Left lung (tissue), 10 donors: ENCODE data around the gene DACT1. TPM values are rescaled to one million over a fixed set of nuclear protein-coding genes. Genes with fewer than 3 reads are reported as not detected.
A peak's percentile ranks its signal among the peaks of the same experiment; 100 is the strongest.

Experiments used
- ATAC-seq: fragments of 200-7000 bp; cut with Tn5 transposase; one replicate; pipeline ENCODE4 v1.9.1; 2020; ENCODE audit warnings: moderate library complexity
- DNase-seq, 4 donors: peaks; one replicate each; pipeline ENCODE4 v3.0.0-alpha.2; 2013 to 2020
- H3K27ac ChIP-seq, 2 donors: fragments of 200-600 bp; sonication (generic) in 1 of 2; one replicate each; pipeline versions ENCODE4 v1.5.0 to v1.8.0; 2020 to 2021
- H3K27me3 ChIP-seq, 2 donors: fragments of 200-600 bp; sonication (generic) in 1 of 2; one replicate each; pipeline versions ENCODE4 v1.5.0 to v1.8.0; 2020 to 2021
- H3K36me3 ChIP-seq, 2 donors: fragments of 200-600 bp; sonication (generic) in 1 of 2; one replicate each; pipeline versions ENCODE4 v1.5.0 to v1.8.0; 2020 to 2021
- H3K4me1 ChIP-seq, 2 donors: fragments of 200-600 bp; one replicate each; pipeline ENCODE4 v1.8.0; 2021
- H3K4me3 ChIP-seq, 2 donors: fragments of 200-600 bp; sonication (generic) in 1 of 2; one replicate each; pipeline versions ENCODE4 v1.5.0 to v1.8.0; 2020 to 2021; ENCODE audit warnings: mild to moderate bottlenecking in 1 of 2
- H3K9me3 ChIP-seq, 2 donors: fragments of 200-600 bp; sonication (generic) in 1 of 2; one replicate each; pipeline versions ENCODE4 v1.5.0 to v1.8.0; 2020 to 2021
- intact Hi-C, 2 donors: fragments of 100-400 bp; cut with DNase I; formaldehyde crosslinking; loops; one replicate each; pipeline versions ENCODE4 v1.11.2 to v1.14.2; 2022
- polyA plus RNA-seq, 6 donors: library from polyadenylated mRNA; unstranded; fragments of 120-200 nt; gene quantifications; one replicate each; pipeline ENCODE4 v1.2.1, GENCODE V29; 2013; ENCODE audit not compliant: insufficient read length in 6 of 6
- total RNA-seq, 2 donors: library from RNA; stranded (reverse); fragmentation: NEBNext Ultra II Directional; extraction: Animal tissue kit (Norgen Biotek cat#: 25700); gene quantifications; one replicate each; pipeline ENCODE4 v1.2.1, GENCODE V29; 2021
- TF ChIP-seq, protein P1 (sequence below), 2 donors: fragments of 200-600 bp; sonication (generic) in 1 of 2; IDR thresholded peaks; one replicate each; pipeline versions ENCODE4 v1.5.0 to v1.8.0; 2021; ENCODE audit warnings: antibody characterized with exemption in 2 of 2
- donor health status: DM: no; HTN: yes; CAD: no.
- donor health status: DM: no; HTN: no; CAD: no.

The DACT1 gene
- total and polyA plus RNA-seq, 8 donors = 5.0 to 33.4 (median 30.7) TPM

DNA sequence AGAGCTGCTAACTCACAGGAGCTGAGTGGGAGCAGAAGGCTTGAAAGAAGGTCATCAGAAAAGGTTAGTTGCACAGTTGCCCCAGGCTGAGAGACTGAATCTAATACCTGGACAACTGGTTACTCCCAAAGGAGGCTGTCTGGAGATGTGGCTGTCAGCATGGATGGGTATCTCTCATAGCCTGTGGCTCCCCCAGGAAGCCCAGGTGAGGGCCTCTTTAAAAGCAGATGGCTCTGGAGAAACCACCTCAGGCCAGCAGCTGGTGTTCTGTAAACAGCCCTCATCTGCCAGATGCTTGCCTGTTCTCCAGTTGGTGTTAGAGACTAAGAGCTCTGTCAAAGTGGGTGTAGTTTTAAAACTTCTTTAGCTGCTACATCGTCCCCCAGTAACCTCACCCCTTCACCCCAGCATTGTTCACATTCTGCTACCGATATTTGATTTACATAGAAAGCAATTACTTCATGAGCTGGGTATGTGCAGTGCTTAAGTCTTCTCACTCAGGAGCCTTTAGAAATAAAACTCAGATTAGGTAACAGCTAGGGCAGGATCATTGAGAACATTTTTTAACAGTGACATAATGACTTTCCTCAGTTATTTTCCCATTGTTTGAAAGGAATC is 25.8 kb downstream of the DACT1 start:
- peaks cover 0 to 8% of the 10 kb centered on the region in 2 donors for H3K4me1 ChIP-seq
- TF ChIP-seq, protein P1, sequence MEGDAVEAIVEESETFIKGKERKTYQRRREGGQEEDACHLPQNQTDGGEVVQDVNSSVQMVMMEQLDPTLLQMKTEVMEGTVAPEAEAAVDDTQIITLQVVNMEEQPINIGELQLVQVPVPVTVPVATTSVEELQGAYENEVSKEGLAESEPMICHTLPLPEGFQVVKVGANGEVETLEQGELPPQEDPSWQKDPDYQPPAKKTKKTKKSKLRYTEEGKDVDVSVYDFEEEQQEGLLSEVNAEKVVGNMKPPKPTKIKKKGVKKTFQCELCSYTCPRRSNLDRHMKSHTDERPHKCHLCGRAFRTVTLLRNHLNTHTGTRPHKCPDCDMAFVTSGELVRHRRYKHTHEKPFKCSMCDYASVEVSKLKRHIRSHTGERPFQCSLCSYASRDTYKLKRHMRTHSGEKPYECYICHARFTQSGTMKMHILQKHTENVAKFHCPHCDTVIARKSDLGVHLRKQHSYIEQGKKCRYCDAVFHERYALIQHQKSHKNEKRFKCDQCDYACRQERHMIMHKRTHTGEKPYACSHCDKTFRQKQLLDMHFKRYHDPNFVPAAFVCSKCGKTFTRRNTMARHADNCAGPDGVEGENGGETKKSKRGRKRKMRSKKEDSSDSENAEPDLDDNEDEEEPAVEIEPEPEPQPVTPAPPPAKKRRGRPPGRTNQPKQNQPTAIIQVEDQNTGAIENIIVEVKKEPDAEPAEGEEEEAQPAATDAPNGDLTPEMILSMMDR (IDR thresholded peaks at IDR 0.05) = no peak
- no peak overlapping the region for H3K27ac ChIP-seq
- H3K27me3 ChIP-seq = no peaks in the 10 kb centered on the region
- no peaks in the 10 kb centered on the region for H3K9me3 ChIP-seq
- DNase-seq (peak in 1 of 4 donors; percentile 34), ATAC-seq (peak; percentile 81)
- intact Hi-C loops = no loop called here
- no peak overlapping the region for H3K4me3 ChIP-seq
- no peaks in the 10 kb centered on the region for H3K36me3 ChIP-seq

DNA sequence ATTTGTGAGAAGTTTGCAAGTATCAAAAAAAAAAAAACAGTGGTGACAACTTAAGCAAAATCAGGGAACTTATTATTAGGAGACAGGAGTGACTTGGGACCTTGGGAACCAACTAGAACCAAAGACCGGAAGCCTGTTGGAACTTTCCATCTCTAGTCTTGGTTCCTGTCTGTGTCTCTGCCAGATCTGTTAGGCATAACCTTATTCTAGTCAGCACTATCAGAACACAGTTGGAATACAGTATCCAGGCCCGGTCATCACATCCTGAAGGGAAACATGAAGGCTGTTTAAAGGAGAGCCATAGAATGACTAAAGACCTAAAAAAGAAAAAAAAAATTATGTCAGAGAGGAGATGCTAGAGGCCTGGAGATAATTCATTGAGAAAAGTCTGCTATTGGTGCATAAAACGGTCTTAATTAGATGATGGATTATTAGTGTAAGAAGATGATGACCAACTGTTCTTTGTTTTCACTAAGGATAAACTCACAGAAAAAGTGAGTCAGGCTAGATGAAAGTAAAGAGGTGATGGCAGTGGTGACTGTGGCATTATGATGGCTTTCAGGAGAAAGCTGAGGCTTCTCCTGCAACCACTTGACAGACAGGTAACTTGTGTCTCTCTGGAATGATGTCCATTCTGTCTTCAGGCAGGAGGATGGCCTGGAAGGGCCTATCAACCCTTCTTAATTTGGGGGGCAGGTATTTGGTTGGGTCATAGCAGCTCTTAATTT is 28.2 kb downstream of the DACT1 start:
- no peaks in the 10 kb centered on the region for H3K27me3 ChIP-seq
- intact Hi-C loops = no loop called here

DNA sequence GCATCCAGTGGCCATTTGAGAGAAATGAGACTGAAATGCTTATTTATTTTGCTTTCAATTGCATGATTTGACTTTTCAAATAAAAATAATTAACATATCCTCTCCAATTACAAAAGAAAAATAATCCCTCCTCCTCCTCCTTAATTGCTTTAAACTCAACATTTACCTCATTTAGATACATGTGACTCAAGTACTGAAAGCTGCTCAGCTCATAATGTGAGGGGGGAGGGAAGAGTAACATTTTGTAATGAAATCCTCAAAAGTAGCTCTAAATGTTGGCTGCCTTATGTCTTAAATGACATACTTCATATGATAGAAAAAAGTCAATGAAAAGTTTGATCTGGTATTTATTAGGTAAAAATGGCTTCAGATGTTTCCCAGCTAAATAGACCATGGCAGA is 29.0 kb downstream of the DACT1 start:
- Histone ChIP-seq H3K36me3 (no peaks in the 10 kb centered on the region), H3K4me3 (no peak overlapping the region), H3K9me3 (no peaks in the 10 kb centered on the region), H3K4me1 (peaks cover 0 to 4% of the 10 kb centered on the region in 2 donors), H3K27ac (no peak overlapping the region), H3K27me3 (no peaks in the 10 kb centered on the region)
- ATAC-seq = no peak
- intact Hi-C loops = no loop called here
- no peak for DNase-seq
- TF ChIP-seq, protein P1 (IDR thresholded peaks at IDR 0.05) = no peak

More for the DNA sequence above, 28.2 kb downstream of the DACT1 start:
- Histone ChIP-seq H3K9me3 (no peaks in the 10 kb centered on the region), H3K4me1 (peaks cover 0 to 8% of the 10 kb centered on the region in 2 donors), H3K4me3 (no peak overlapping the region), H3K36me3 (no peaks in the 10 kb centered on the region), H3K27ac (no peak overlapping the region)
- TF ChIP-seq, protein P1 (IDR thresholded peaks at IDR 0.05) = no peak
- DNase-seq (no peak), ATAC-seq (no peak)

GRCh38 chr14:58667900-58668299 is 30.1 kb downstream of the DACT1 start:
- DNase-seq (no peak), ATAC-seq (no peak)
- intact Hi-C loops = no loop called here
- Histone ChIP-seq H3K36me3 (no peaks in the 10 kb centered on the region), H3K27ac (no peak overlapping the region), H3K4me3 (no peak overlapping the region), H3K9me3 (no peaks in the 10 kb centered on the region), H3K27me3 (no peaks in the 10 kb centered on the region), H3K4me1 (no peaks in the 10 kb centered on the region)
- TF ChIP-seq, protein P1 (IDR thresholded peaks at IDR 0.05) = no peak

DNA sequence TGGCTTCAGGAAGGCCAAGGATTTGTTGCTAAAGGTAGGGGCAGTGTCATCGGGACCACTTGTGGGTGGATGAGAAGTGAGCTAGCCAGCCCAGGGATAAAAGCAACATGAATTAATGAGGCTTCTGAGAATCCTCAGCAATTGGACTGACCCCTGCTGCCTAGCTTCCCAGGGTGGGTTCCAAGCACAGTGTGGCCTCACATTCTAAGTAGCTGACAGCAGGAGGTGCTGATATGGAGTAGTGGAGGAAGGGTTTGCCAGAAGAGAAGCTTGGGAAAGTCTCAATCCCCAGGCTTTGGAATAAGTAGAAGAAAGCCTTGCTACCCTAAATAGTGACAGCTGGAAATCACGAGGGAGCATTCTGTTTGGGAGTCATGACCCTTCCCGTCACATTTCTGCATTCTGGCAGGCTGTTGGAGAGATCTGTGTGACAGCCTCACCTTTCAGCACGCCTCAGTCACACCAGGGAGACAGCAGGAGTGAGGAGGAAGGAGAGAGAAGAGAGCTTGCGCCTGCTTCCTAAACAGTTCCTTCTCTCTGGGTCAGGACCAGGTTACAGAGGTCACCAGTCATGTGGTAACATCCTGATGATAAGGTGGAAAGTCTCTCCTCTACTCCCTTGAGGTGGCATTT is 31.2 kb downstream of the DACT1 start:
- Histone ChIP-seq H3K9me3 (no peaks in the 10 kb centered on the region), H3K27ac (no peak overlapping the region), H3K27me3 (no peaks in the 10 kb centered on the region), H3K36me3 (no peaks in the 10 kb centered on the region), H3K4me3 (no peak overlapping the region), H3K4me1 (no peaks in the 10 kb centered on the region)
- TF ChIP-seq, protein P1 (IDR thresholded peaks at IDR 0.05) = no peak
- intact Hi-C loops = no loop called here
- DNase-seq (no peak), ATAC-seq (no peak)
